PFSK-1 (cell line): ENCODE results near the gene PPP4C.

Source experiments
- FOXP2 ChIP-seq: optimal IDR thresholded peaks from 2 replicates; pipeline ENCODE3; 2011; ENCODE audit warnings: borderline replicate concordance, control low read depth, inconsistent platforms; ENCODE audit not compliant: insufficient read depth; ENCODE audit errors: extremely low read length, extremely low read depth
- POLR2AphosphoS5 ChIP-seq: IDR thresholded peaks from 2 replicates; pipeline ENCODE4 v1.6.1; 2012; ENCODE audit warnings: low read depth, mild to moderate bottlenecking, control low read depth, low read length, moderate library complexity
- SIN3A ChIP-seq: IDR thresholded peaks from 2 replicates; pipeline ENCODE4 v1.6.1; 2012; ENCODE audit warnings: mild to moderate bottlenecking, low read length, moderate library complexity, borderline replicate concordance; ENCODE audit not compliant: insufficient read depth
- TAF1 ChIP-seq: IDR thresholded peaks from 2 replicates; pipeline ENCODE4 v1.6.1; 2012; ENCODE audit warnings: low read length, control low read depth, borderline replicate concordance; ENCODE audit not compliant: insufficient read depth
- TF ChIP-seq, protein P1 (sequence below), 2 experiments: IDR thresholded peaks; 2 replicates each; pipeline versions ENCODE4 v1.6.1 to v1.8.0; 2011 to 2012; ENCODE audit warnings: low read depth in 2 of 2, low read length in 2 of 2, control low read depth in 1 of 2, inconsistent platforms in 1 of 2, mild to moderate bottlenecking in 1 of 2, moderate library complexity in 1 of 2; ENCODE audit not compliant: insufficient read depth in 1 of 2

Gene PPP4C

DNA sequence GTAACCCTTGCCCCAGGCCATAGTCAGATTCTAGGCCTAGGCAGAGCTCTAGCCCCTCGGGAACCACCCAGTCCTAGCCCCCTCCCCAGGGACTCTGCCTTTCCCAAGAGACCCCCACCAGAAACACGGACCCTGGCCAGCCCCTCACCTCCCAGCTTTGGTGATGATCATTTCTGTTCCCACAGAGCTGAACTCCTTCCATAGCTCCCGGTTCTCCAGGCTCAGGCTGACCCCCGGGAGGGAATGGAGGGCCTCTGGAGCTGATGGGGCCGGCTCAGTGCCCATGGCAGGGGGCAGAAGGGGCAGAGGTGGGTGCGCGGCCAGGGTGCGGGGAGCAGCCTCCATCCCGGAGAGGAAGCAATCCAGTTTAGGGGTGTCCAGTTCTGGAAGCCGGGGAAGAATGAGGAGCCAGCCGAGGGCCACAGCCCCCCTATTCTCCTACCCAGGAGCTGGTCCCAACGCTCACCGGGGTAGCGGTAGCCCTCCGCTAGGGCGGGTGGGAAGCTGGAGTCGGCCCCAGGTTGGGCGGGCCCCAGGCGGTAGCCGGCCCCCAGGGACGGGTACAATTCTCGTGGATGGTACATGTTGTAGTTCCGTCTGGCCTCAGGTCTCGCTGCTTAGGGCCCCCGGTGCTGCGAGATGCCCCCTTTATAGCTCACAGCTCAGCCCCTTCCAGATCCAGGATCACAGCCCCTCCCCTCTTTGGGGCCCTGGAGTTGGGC lies 15.0 kb downstream of the PPP4C start:
- TF ChIP-seq, protein P1, sequence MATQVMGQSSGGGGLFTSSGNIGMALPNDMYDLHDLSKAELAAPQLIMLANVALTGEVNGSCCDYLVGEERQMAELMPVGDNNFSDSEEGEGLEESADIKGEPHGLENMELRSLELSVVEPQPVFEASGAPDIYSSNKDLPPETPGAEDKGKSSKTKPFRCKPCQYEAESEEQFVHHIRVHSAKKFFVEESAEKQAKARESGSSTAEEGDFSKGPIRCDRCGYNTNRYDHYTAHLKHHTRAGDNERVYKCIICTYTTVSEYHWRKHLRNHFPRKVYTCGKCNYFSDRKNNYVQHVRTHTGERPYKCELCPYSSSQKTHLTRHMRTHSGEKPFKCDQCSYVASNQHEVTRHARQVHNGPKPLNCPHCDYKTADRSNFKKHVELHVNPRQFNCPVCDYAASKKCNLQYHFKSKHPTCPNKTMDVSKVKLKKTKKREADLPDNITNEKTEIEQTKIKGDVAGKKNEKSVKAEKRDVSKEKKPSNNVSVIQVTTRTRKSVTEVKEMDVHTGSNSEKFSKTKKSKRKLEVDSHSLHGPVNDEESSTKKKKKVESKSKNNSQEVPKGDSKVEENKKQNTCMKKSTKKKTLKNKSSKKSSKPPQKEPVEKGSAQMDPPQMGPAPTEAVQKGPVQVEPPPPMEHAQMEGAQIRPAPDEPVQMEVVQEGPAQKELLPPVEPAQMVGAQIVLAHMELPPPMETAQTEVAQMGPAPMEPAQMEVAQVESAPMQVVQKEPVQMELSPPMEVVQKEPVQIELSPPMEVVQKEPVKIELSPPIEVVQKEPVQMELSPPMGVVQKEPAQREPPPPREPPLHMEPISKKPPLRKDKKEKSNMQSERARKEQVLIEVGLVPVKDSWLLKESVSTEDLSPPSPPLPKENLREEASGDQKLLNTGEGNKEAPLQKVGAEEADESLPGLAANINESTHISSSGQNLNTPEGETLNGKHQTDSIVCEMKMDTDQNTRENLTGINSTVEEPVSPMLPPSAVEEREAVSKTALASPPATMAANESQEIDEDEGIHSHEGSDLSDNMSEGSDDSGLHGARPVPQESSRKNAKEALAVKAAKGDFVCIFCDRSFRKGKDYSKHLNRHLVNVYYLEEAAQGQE (IDR thresholded peaks at IDR 0.05; ENCODE audit: insufficient read depth in 1 of 2, low read depth in 2 of 2, low read length in 2 of 2): no peak
- TF ChIP-seq FOXP2 (no peak), SIN3A (no peak), TAF1 (no peak), POLR2AphosphoS5 (no peak)

DNA sequence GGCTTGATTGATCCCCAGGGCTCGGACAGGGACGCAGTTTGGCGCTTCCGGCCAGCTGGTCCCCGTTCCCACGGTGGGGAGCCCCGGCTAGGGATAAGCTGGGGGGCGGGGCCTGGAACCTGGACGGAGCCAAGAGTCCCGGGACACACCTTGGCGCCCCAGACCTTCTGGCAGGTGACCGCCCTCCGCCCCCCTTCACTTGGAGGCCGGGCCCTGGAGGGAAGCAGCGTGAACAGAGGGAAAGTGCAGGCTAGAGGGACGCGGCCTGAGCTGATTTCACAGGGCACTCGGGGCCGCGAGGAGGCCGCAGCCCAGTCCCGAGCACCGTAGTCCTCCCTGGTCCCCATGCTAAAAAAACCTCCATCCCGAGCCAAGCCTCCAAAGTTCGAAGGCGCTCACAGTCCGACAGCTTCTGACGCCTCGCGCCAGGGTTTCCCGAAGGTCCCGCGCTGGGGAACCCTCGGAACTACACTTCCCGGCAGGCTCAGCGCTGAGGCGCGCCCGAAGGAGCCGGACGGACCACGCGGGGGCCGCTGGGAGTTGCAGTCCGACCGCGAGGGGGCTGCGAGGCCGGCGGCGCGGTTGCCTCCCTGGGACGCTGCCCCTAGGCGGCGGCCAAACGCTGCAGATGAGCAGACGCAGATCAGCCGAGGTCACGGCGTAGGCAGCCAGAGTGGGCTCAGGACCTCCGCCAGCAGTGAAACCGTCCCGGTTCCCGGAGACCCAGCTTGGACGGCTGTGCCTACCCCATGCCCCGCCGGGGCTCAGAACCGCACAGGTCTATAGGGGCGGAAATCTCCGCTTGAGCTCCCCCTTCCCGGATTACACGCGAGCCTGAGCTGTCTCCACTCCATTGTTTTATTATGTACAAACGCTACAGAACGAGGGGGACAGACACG lies 15.9 kb downstream of the PPP4C start, which contains the start of gene TBX6:
Gene TBX6 (minus strand): TSS at position 451 of the 899 bp plus-strand sequence. CDS start 731 bp downstream, outside the sequence.
- no peak for TF ChIP-seq TAF1
- TF ChIP-seq FOXP2: peak; percentile 87
- TF ChIP-seq, protein P1 (IDR thresholded peaks at IDR 0.05; ENCODE audit: insufficient read depth in 1 of 2, low read depth in 2 of 2, low read length in 2 of 2): no peak

- TF ChIP-seq, protein P1 (IDR thresholded peaks at IDR 0.05; ENCODE audit: insufficient read depth in 1 of 2, low read depth in 2 of 2, low read length in 2 of 2): no peak
- TF ChIP-seq SIN3A (no peak), POLR2AphosphoS5 (no peak), FOXP2 (no peak), TAF1 (no peak)
These were observed 16.7 kb downstream of the PPP4C start for GRCh38 chr16:30092373-30093010.

GRCh38 chr16:30094541-30095165 lies 18.9 kb downstream of the PPP4C start:
- TF ChIP-seq SIN3A (no peak), TAF1 (no peak), POLR2AphosphoS5 (no peak)
